NB4 (cell line): ENCODE results near the gene CAMTA1.

Experiments used
- DNase-seq: peaks from one replicate; pipeline ENCODE4 v3.0.0; 2010; ENCODE audit warnings: low read depth
- H3K4me3 ChIP-seq: one replicate; pipeline ENCODE4 v1.5.1; 2011; ENCODE audit warnings: mild to moderate bottlenecking, low read depth, low read length, moderate library complexity
- MYC ChIP-seq: IDR thresholded peaks from 2 replicates; pipeline ENCODE4 v1.6.1; 2011; ENCODE audit warnings: low read depth, low read length
- POLR2A ChIP-seq: IDR thresholded peaks from 2 replicates; pipeline ENCODE4 v1.6.1; 2011; ENCODE audit warnings: mild to moderate bottlenecking; ENCODE audit not compliant: insufficient read length; ENCODE audit errors: extremely low read depth
- TF ChIP-seq, protein P1 (sequence below): IDR thresholded peaks from one replicate; pipeline ENCODE4 v1.5.1; 2012; ENCODE audit warnings: low read depth, low read length
- TF ChIP-seq, protein P2 (sequence below): IDR thresholded peaks from 2 replicates; pipeline ENCODE4 v1.6.1; 2011; ENCODE audit warnings: low read depth, low read length

CAMTA1 gene

DNA sequence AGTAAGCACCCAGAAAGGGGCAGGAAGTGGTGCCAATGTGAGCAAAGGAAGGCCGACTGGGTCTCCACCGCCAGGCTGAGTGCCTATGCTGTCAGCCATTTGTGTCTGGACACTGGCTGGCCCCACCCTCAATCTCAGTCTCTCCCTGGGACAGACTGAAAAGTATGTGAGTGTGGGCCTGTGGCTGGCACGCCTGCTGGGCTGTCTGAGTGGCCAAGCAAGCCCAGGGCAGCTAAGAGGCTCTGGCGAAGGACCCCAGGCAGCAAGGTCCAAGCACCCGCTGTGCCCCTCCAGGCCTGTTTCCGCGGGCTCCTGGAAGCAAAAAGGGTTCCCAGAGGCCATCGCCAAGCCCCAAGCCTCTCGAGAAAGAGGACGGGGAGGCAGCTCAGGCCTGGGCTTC lies 892.6 kb downstream of the CAMTA1 start:
- DNase-seq: no peak
- TF ChIP-seq, protein P1, sequence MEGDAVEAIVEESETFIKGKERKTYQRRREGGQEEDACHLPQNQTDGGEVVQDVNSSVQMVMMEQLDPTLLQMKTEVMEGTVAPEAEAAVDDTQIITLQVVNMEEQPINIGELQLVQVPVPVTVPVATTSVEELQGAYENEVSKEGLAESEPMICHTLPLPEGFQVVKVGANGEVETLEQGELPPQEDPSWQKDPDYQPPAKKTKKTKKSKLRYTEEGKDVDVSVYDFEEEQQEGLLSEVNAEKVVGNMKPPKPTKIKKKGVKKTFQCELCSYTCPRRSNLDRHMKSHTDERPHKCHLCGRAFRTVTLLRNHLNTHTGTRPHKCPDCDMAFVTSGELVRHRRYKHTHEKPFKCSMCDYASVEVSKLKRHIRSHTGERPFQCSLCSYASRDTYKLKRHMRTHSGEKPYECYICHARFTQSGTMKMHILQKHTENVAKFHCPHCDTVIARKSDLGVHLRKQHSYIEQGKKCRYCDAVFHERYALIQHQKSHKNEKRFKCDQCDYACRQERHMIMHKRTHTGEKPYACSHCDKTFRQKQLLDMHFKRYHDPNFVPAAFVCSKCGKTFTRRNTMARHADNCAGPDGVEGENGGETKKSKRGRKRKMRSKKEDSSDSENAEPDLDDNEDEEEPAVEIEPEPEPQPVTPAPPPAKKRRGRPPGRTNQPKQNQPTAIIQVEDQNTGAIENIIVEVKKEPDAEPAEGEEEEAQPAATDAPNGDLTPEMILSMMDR: no peak
- TF ChIP-seq POLR2A (no peak), MYC (no peak)
- TF ChIP-seq, protein P2, sequence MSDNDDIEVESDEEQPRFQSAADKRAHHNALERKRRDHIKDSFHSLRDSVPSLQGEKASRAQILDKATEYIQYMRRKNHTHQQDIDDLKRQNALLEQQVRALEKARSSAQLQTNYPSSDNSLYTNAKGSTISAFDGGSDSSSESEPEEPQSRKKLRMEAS: no peak

DNA sequence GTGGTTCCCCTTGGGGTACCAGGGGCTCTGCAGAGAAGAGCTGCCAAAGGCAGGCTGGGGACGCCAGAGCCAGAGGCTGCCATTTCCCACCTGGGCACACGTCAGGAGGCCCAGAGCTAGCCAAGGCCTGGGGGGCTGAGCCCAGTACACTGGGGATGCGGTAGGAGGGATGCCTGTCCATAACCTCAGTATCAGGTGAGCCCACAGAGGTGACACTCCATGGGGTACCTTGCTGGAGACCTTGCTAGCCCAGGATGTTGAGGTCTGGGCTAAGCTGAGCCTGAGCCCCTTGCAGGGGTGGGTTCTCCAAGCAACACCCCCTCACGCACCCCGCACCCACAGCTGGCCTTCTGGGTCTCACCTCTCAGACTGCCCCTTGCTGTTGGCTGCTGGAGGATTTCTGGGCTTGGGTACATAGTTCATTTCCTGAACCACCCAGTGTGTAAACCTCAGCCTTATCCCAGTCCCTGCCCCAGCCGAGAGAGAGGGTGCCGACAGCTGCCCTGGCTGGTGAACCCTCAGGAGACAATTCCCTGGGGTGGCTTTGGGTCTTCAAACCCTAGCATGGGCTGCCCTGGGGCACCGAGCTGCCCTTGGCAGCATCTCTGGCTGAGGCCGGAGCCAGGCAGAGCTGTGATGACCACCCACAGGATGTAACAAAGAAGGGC lies 893.4 kb downstream of the CAMTA1 start:
- no peak for DNase-seq
- H3K4me3 ChIP-seq: no peak overlapping the region
- TF ChIP-seq POLR2A (no peak), MYC (no peak)
- TF ChIP-seq, protein P1: no peak
- TF ChIP-seq, protein P2: no peak

More for the DNA sequence above, 892.6 kb downstream of the CAMTA1 start:
- no peak overlapping the region for H3K4me3 ChIP-seq

DNA sequence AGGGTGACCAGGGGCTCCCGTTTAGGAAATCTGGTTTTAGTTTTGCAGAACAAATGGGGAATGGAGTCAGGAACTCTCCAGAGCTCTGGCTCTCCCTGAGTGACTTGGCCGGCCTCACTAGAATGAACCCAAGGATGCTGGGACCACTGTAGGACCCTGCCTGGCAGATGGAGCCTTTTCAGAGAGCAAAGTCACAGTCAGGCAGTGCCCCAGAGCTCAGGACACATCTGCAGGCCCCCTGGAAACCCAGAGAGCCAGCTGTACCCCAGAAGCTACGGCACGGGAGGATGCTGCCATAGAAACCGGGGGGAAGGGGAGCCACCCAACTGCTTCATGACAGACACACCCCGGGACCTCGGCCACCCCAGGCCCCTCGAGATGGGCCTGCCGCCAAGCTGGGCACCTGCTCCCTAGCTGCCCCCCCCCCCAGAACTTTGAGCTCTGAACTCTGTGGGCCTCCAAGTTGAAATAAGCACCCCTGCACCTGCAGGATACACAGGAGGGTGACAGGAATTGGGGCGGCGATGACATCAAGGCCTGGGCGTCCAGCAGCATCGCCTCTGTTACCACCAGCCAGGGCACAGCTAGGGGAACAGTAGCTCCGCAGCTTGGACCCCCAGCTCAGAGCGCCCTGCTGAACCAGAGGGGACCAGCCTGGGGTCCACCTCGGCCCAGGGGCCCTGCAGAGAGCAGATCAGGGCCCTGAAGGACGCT lies 894.1 kb downstream of the CAMTA1 start:
- TF ChIP-seq, protein P2: no peak
- TF ChIP-seq, protein P1: no peak
- TF ChIP-seq POLR2A (no peak), MYC (no peak)
- DNase-seq: no peak
- H3K4me3 ChIP-seq: no peak overlapping the region

DNA sequence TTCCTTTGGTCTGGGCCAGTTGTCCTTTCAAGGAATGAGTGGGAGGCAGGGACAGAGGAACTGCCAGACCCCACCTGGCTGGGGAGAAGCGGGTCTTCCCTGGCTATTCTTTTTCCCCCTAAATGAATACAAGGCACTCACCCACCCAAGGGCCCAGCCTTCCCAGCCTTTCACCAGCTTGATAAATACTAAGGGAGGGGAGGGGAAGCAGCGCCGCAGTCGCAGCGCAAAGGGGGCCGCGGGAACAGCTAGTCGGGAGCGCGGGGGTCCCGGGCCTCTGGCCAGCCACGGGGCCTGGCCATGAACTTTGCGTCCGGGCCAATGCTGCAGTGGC lies 894.6 kb downstream of the CAMTA1 start:
- DNase-seq: no peak
- H3K4me3 ChIP-seq: no peak overlapping the region
- TF ChIP-seq MYC: no peak
- TF ChIP-seq, protein P2: no peak
- TF ChIP-seq, protein P1: no peak
- TF ChIP-seq POLR2A: no peak

DNA sequence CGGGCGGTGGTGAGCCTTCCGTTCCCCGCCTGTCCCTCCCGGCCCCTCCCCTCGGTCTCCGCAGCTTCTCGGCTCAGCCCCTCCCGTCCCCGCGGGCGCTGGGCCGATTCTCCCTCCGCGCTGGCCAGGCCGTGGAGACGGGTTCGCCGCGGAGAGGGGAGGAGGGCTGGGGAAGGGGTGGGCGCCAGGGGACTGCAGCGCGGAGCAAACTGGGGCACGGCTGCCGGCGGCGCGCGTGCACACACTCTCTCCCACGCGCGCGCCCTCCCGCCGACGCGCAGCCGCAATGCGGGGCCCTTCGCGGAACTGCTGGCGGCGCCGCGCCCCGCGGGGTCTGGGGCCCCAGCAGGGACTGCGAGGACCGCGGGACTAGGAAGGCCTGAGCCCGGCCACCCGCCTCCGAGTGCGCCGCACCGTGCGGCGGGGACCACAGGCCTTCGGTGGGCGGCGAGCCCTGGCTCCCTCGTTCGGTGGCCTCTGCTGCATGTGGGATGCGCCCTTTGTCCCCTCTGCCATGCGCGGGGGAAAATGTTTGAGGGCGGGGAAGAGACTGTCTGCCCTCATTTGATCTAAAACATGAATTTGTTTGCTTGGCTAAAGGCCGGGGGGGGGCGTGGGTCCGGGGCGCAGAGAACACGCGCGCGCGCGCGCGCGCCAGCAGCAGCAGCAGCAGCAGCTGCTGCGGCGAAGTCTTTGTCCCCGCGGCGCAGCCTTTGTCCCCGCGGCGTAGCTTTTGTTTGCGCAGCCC lies 895.1 kb downstream of the CAMTA1 start:
- H3K4me3 ChIP-seq: peak overlapping the region; percentile 32
- DNase-seq: peak; percentile 42
- TF ChIP-seq MYC: no peak
- TF ChIP-seq, protein P2: no peak
- TF ChIP-seq, protein P1: no peak
- TF ChIP-seq POLR2A: no peak
